Fibroblast of skin of left quadriceps (primary cell): Measurements from ENCODE around the gene MAP3K7CL.

Source experiments
- DNase-seq, 2 experiments: peaks; one replicate each; pipeline ENCODE4 v3.0.0-alpha.2; 2013; ENCODE audit warnings: low read depth in 2 of 2

Gene MAP3K7CL

GRCh38 chr21:29130270-29130969 lies at the start of gene MAP3K7CL:
Gene MAP3K7CL, plus strand, starts transcription at chr21:29130644. Its CDS starts 2,701 bp downstream, at chr21:29133345.
- peak; percentile 99 to 100 for DNase-seq

GRCh38 chr21:29082046-29082815 lies 48.2 kb upstream of the MAP3K7CL start:
- DNase-seq: no peak

- no peak for DNase-seq
Measured at GRCh38 chr21:29083306-29083705, 47.1 kb upstream of the MAP3K7CL start.

GRCh38 chr21:29084372-29084771 lies 46.1 kb upstream of the MAP3K7CL start:
- DNase-seq: no peak

GRCh38 chr21:29085106-29085752 lies 45.2 kb upstream of the MAP3K7CL start:
- no peak for DNase-seq

- DNase-seq: peak in 1 of 2 experiments; percentile 65
Measured at GRCh38 chr21:29091033-29091432, 39.4 kb upstream of the MAP3K7CL start.

- no peak for DNase-seq
Measured at GRCh38 chr21:29092102-29092959, 38.1 kb upstream of the MAP3K7CL start.

- DNase-seq: no peak
Measured at GRCh38 chr21:29096218-29097015, 34.0 kb upstream of the MAP3K7CL start.

GRCh38 chr21:29098156-29098555 lies 32.3 kb upstream of the MAP3K7CL start:
- DNase-seq: no peak

GRCh38 chr21:29102791-29103257 lies 27.6 kb upstream of the MAP3K7CL start:
- no peak for DNase-seq

- DNase-seq: no peak
Measured at GRCh38 chr21:29104239-29104708, 26.2 kb upstream of the MAP3K7CL start.

- DNase-seq: no peak
Measured at GRCh38 chr21:29105218-29105617, 25.2 kb upstream of the MAP3K7CL start.

GRCh38 chr21:29114765-29115500 lies 15.5 kb upstream of the MAP3K7CL start:
- DNase-seq: peak in 1 of 2 experiments; percentile 51

GRCh38 chr21:29115899-29116298 lies 14.5 kb upstream of the MAP3K7CL start:
- no peak for DNase-seq

- no peak for DNase-seq
Measured at GRCh38 chr21:29117372-29117955, 13.0 kb upstream of the MAP3K7CL start.

- DNase-seq: no peak
Measured at GRCh38 chr21:29121759-29122158, 8.7 kb upstream of the MAP3K7CL start.

- no peak for DNase-seq
Measured at GRCh38 chr21:29124645-29125044, 5.8 kb upstream of the MAP3K7CL start.

- DNase-seq: no peak
Measured at GRCh38 chr21:29125191-29125590, 5.3 kb upstream of the MAP3K7CL start.

GRCh38 chr21:29125979-29126378 lies 4.5 kb upstream of the MAP3K7CL start:
- DNase-seq: no peak
